Lung (tissue), 12 donors: ENCODE results near the gene ZSCAN10. TPM values are rescaled to one million over a fixed set of nuclear protein-coding genes. Genes with fewer than 3 reads are reported as not detected.

Experiments used
- ATAC-seq: fragments of 200-7000 bp; cut with Tn5 transposase; one replicate; pipeline ENCODE4 v1.9.1; 2020; ENCODE audit warnings: moderate number of reproducible peaks; ENCODE audit not compliant: insufficient read depth, low FRiP score
- DNase-seq, 3 donors: peaks; one replicate each; pipeline ENCODE4 v3.0.0-alpha.2; 2013 to 2017
- H3K27ac ChIP-seq, 2 donors: one replicate each; pipeline ENCODE4 v1.5.1; 2013; ENCODE audit warnings: mild to moderate bottlenecking in 2 of 2, moderate library complexity in 2 of 2, control low read depth in 1 of 2, inconsistent platforms in 1 of 2, low read depth in 1 of 2, low read length in 1 of 2
- H3K27me3 ChIP-seq, 3 donors: one replicate each; pipeline ENCODE4 v1.5.1; 2013; ENCODE audit warnings: low read length in 2 of 3; ENCODE audit not compliant: control insufficient read depth in 3 of 3, insufficient read depth in 3 of 3
- H3K36me3 ChIP-seq, 4 donors: one replicate each; pipeline ENCODE4 v1.5.1; 2013; ENCODE audit warnings: low read length in 4 of 4, mild to moderate bottlenecking in 1 of 4, moderate library complexity in 1 of 4; ENCODE audit not compliant: control insufficient read depth in 4 of 4, insufficient read depth in 4 of 4
- H3K4me1 ChIP-seq, 5 donors: one replicate each; pipeline ENCODE4 v1.5.1; 2013; ENCODE audit warnings: low read length in 5 of 5, mild to moderate bottlenecking in 2 of 5, moderate library complexity in 1 of 5; ENCODE audit not compliant: control insufficient read depth in 5 of 5, insufficient read depth in 5 of 5
- H3K4me3 ChIP-seq: one replicate; pipeline ENCODE4 v1.5.1; 2013; ENCODE audit warnings: mild to moderate bottlenecking, control low read depth, moderate library complexity
- H3K9ac ChIP-seq, 2 donors: one replicate each; pipeline ENCODE4 v1.5.1; 2013; ENCODE audit warnings: low read length in 2 of 2, control low read depth in 1 of 2; ENCODE audit not compliant: insufficient read depth in 1 of 2
- H3K9me3 ChIP-seq, 4 donors: one replicate each; pipeline ENCODE4 v1.5.1; 2013; ENCODE audit warnings: low read length in 3 of 4, mild to moderate bottlenecking in 1 of 4, moderate library complexity in 1 of 4; ENCODE audit not compliant: control insufficient read depth in 4 of 4, insufficient read depth in 3 of 4
- WGBS, 2 donors: extraction: QIAGEN DNeasy Blood & Tissue Kit; methylation state at CpG; one replicate each; pipeline ENCODE4 v1.1.7; 2013; 5-methylcytosine and 5-hydroxymethylcytosine counted together
- polyA plus RNA-seq, 2 donors: library from polyadenylated mRNA; stranded (reverse); fragments of 200-250 nt; gene quantifications; one replicate each; pipeline ENCODE4 v1.2.1, GENCODE V29; 2013
- total RNA-seq, 2 donors: library from RNA; depleted of rRNA in 1 of 2; stranded (reverse); fragments of >200 nt in 1 of 2; gene quantifications; one replicate each; pipeline ENCODE4 v1.2.1, GENCODE V29; 2014 to 2021
- TF ChIP-seq, protein P1 (sequence below): IDR thresholded peaks from 2 replicates; pipeline ENCODE4 v1.5.1; 2012; ENCODE audit warnings: mild to moderate bottlenecking; ENCODE audit errors: control extremely low read depth, extremely low read depth
- donor health status: control.
- donor health status: control.
- donor health status: Bipolar disorder and iron deficiency.
- donor health status: healthy.
- donor health status: DM: yes; HTN: yes; CAD: no.

The ZSCAN10 gene
- total and polyA plus RNA-seq, 4 donors = 0.02 to 0.21 TPM; not detected in 2

DNA sequence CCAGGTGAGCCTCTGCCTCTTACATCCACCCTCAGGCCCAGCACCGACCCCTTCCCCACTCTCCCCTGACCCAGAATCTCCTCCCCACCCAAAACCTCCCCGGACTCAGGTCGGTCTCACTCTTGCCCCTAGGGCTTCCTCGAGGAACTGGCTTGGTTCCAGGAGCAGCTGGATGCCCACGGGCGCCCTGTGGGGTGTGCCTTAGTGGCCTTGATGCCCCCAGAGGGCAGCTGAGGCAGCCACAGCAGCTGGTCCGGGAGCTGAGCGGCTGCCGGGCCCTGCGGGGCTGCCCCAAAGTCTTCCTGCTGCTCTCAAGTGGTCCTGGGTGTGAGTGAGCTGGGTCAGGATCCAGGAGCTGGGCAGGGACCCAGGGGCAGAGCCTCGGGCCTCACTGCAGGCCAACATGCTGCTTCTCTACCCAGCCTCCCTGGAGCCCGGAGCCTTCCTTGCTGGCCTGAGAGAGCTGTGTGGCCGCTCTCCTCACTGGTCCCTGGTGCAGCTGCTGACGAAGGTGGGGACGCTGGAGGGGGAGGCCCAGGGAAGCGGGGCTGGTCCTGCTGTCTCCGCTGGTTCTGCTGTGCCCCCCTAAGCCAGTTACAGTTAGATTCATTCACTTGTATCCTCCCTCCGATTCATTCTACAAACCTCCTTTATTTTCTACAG lies 45.4 kb upstream of the ZSCAN10 start:
- Histone ChIP-seq H3K27me3 (no peaks in the 10 kb centered on the region), H3K9me3 (no peaks in the 10 kb centered on the region), H3K36me3 (peaks cover 0 to 25% (median 3%) of the 10 kb centered on the region in 4 donors), H3K4me3 (no peak overlapping the region), H3K27ac (peak overlapping the region in 1 of 2 donors; percentile 87), H3K9ac (no peak overlapping the region), H3K4me1 (peaks cover 0 to 3% (median 0%) of the 10 kb centered on the region in 5 donors)
- ATAC-seq (no peak), DNase-seq (no peak)
- TF ChIP-seq, protein P1, sequence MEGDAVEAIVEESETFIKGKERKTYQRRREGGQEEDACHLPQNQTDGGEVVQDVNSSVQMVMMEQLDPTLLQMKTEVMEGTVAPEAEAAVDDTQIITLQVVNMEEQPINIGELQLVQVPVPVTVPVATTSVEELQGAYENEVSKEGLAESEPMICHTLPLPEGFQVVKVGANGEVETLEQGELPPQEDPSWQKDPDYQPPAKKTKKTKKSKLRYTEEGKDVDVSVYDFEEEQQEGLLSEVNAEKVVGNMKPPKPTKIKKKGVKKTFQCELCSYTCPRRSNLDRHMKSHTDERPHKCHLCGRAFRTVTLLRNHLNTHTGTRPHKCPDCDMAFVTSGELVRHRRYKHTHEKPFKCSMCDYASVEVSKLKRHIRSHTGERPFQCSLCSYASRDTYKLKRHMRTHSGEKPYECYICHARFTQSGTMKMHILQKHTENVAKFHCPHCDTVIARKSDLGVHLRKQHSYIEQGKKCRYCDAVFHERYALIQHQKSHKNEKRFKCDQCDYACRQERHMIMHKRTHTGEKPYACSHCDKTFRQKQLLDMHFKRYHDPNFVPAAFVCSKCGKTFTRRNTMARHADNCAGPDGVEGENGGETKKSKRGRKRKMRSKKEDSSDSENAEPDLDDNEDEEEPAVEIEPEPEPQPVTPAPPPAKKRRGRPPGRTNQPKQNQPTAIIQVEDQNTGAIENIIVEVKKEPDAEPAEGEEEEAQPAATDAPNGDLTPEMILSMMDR = no peak
- WGBS, 2 donors = 76 to 77% methylated on average over 18 of the region's 18 CpGs

DNA sequence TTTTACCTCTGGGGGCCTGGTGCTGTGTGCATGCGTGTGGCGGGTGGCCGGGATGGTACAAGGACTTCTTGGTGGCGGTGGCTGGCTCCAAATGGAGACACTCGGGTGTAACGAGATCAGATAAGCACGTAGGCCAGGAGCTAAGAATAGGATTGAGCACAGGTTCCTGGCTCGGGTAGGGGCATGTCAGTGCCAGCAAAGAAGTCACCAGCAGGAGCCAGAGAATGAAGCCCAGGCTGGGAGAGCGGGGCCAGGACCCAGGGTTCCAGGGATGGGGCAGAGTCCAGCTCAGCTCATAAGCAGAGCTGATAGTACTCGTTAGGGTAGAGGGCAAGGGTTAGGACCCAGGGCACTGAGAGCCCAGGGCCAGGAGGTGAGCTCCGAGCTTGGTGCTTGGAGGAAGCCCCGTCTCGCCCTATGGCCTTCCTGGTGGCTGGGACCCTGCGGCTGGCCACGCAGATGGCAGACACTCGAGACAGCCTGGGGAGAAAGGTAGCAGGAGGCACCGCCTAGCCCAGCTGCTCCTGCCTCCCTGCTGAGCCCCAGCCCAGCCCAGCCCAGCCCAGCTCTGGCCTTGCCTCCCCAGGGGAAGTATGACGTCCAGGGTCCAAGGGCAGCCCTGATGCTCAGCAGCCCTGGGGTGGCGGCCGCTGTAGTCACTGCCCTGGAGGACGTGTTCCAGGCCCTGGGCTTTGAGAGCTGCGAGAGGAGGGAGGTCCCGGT lies 44.7 kb upstream of the ZSCAN10 start:
- Histone ChIP-seq H3K27ac (peak overlapping the region in 1 of 2 donors; percentile 87), H3K4me1 (no peaks in the 10 kb centered on the region), H3K9ac (no peak overlapping the region), H3K4me3 (no peak overlapping the region), H3K27me3 (no peaks in the 10 kb centered on the region), H3K36me3 (peaks cover 0 to 31% (median 5%) of the 10 kb centered on the region in 4 donors), H3K9me3 (no peaks in the 10 kb centered on the region)
- 85 to 86% methylated on average over 23 of the region's 23 CpGs for WGBS, 2 donors
- TF ChIP-seq, protein P1 = no peak
- ATAC-seq (no peak), DNase-seq (no peak)

DNA sequence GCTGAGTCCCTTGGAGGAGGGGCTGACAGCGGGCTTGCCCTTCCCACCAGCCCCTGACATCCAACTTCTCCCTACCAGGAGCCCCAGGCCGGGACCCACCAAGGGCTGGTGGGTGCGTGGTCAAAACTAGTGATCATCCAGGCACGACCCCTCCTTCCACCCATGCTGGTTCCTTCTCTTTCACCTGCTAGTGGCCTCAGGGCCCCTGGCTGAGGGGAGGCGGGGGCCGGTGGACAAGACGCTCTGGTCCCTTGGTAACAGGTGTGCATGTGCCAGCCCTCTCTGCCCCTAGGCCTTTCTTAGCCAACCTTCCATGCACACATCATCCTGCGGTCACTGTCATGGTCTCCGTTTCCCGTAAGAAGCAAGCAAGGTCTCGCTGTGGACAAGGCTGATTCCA lies 44.1 kb upstream of the ZSCAN10 start:
- H3K9ac ChIP-seq = no peak overlapping the region
- peak overlapping the region in 1 of 2 donors; percentile 81 for H3K27ac ChIP-seq

More for the DNA sequence above, 44.1 kb upstream of the ZSCAN10 start:
- H3K4me1 ChIP-seq = no peaks in the 10 kb centered on the region
- H3K9me3 ChIP-seq = no peaks in the 10 kb centered on the region
- DNase-seq (no peak), ATAC-seq (no peak)
- H3K27me3 ChIP-seq = no peaks in the 10 kb centered on the region
- 94% methylated on average over 11 of the region's 11 CpGs for WGBS, 2 donors
- TF ChIP-seq, protein P1 = no peak
- H3K4me3 ChIP-seq = no peak overlapping the region
- peaks cover 0 to 34% (median 5%) of the 10 kb centered on the region in 4 donors for H3K36me3 ChIP-seq
